Lower leg skin (tissue), 4 donors: Measurements from ENCODE around the gene EPHB2. TPM values are rescaled to one million over a fixed set of nuclear protein-coding genes. Genes with fewer than 3 reads are reported as not detected.

Experiments
- DNase-seq, 2 donors: peaks; one replicate each; pipeline ENCODE4 v3.0.0-alpha.2; 2019; ENCODE audit warnings: low spot score in 2 of 2
- H3K4me3 ChIP-seq: fragments of 200-600 bp; sonication (generic); 2 replicates; pipeline ENCODE4 v1.5.1; 2017; ENCODE audit warnings: mild to moderate bottlenecking, low read depth; ENCODE audit not compliant: poor library complexity, severe bottlenecking
- POLR2A ChIP-seq, 2 donors: fragments of 450-650 bp; IDR thresholded peaks; one replicate each; pipeline ENCODE4 v1.6.1; 2016 to 2017; ENCODE audit warnings: antibody characterized with exemption in 2 of 2, mild to moderate bottlenecking in 1 of 2, moderate library complexity in 1 of 2
- WGBS, 2 donors: methylation state at CpG; one replicate each; pipeline ENCODE4 v1.1.5; 2018; 5-methylcytosine and 5-hydroxymethylcytosine counted together
- intact Hi-C: fragments of 100-400 bp; cut with DNase I; formaldehyde crosslinking; loops from one replicate; pipeline ENCODE4 v1.15.0; 2023; ENCODE audit warnings: low total_unique reads
- total RNA-seq, 4 donors: library from RNA; depleted of rRNA; stranded (reverse); fragments of >200 nt; gene quantifications; one replicate each; pipeline ENCODE4 v1.1.0, GENCODE V29; 2016
- TF ChIP-seq, protein P1 (sequence below), 3 donors: fragments of 450-650 bp; IDR thresholded peaks; one replicate each; pipeline ENCODE4 v1.5.1; 2016; ENCODE audit warnings: antibody characterized with exemption in 3 of 3, mild to moderate bottlenecking in 3 of 3, moderate library complexity in 2 of 3

The EPHB2 gene
- total RNA-seq, 4 donors from 2014 or later: 0.57 to 3.1 (median 1.7) TPM

DNA sequence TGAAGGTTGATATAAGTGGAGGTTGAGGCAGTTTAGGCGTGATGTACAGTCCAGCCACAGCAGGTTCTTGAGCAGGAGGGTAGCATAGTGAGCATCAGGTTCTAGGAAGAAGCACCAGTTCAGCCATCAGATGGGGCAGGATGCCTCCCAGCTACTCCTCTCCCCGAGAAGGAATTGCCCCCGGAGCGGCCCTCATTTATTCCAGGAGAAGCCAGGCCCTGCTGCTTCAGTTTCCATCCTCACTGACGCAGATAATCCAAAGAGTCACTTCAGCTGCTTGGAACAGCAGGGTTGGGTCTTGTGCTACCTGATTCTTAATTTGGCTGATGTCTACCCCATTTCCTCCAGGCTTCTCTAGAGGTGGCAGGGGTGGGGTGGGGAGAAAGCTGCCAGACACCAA lies 207.3 kb downstream of the EPHB2 start:
- TF ChIP-seq, protein P1, sequence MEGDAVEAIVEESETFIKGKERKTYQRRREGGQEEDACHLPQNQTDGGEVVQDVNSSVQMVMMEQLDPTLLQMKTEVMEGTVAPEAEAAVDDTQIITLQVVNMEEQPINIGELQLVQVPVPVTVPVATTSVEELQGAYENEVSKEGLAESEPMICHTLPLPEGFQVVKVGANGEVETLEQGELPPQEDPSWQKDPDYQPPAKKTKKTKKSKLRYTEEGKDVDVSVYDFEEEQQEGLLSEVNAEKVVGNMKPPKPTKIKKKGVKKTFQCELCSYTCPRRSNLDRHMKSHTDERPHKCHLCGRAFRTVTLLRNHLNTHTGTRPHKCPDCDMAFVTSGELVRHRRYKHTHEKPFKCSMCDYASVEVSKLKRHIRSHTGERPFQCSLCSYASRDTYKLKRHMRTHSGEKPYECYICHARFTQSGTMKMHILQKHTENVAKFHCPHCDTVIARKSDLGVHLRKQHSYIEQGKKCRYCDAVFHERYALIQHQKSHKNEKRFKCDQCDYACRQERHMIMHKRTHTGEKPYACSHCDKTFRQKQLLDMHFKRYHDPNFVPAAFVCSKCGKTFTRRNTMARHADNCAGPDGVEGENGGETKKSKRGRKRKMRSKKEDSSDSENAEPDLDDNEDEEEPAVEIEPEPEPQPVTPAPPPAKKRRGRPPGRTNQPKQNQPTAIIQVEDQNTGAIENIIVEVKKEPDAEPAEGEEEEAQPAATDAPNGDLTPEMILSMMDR (IDR thresholded peaks at IDR 0.05): no peak
- TF ChIP-seq POLR2A (IDR thresholded peaks at IDR 0.05): no peak
- no peak for DNase-seq
- 92 to 97% methylated on average over 5 of the region's 5 CpGs for WGBS, 2 donors

DNA sequence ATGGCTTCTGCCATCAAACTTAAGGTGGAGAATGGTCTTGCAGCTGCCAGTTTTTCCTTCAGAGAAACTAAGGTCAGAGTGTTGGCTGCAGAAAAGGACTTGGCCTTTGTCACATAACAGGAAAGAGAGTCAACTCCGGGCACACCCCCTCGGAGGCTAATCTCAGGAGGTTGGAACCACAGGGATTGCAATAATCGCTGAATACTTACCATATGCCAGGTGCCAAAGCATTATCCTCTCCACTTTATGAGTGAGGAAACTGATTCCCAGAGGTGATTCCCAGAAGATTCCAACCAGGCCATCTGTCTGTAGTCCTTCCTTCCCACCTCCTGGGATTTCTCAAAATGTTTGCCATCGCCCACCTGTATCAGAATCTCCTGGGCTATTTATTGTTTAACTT lies 208.0 kb downstream of the EPHB2 start:
- intact Hi-C loops: no loop called here
- DNase-seq: no peak
- no peak for TF ChIP-seq POLR2A (IDR thresholded peaks at IDR 0.05)
- TF ChIP-seq, protein P1 (IDR thresholded peaks at IDR 0.05): no peak
- WGBS, 2 donors: 84 to 85% methylated on average over 4 of the region's 4 CpGs
- no peak overlapping the region for H3K4me3 ChIP-seq

More for the DNA sequence above, 207.3 kb downstream of the EPHB2 start:
- intact Hi-C loops: no loop called here
- no peak overlapping the region for H3K4me3 ChIP-seq

DNA sequence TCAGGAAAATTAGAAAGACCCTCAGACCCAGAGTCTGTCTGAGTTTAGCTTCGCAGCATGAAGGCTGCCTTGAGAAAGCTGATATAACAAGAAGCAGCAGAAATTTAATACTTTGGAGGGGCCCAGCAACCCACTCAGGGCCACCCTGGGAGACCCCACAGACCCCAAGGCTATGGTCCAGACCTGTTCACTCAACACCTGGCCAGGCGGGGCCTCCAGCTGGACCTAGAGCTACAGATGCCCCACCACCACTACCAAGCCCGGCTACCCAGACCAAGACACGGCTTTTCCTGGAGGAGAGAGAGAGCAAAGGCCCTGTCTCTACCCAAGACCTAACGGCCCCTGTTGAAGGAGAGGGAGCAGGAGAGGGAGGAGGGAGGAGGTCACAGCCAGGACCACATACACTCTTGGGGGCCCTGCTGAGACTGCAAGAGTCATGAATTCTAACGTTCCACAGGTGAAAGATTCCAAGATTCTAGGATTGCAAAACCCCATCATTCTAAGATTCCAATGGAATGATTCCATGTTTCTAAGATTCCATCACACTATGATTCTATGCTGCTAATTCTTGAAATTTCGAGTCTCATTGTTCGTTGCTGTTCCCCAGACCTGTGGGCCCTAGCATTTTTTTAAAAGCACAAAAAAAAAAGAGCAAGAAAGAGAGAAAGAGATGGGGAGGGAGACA lies 208.8 kb downstream of the EPHB2 start:
- intact Hi-C loops: no loop called here
- no peak for TF ChIP-seq POLR2A (IDR thresholded peaks at IDR 0.05)
- TF ChIP-seq, protein P1 (IDR thresholded peaks at IDR 0.05): no peak
- no peak overlapping the region for H3K4me3 ChIP-seq
- DNase-seq: no peak
- WGBS, 2 donors: 71 to 75% methylated on average over 8 of the region's 8 CpGs

DNA sequence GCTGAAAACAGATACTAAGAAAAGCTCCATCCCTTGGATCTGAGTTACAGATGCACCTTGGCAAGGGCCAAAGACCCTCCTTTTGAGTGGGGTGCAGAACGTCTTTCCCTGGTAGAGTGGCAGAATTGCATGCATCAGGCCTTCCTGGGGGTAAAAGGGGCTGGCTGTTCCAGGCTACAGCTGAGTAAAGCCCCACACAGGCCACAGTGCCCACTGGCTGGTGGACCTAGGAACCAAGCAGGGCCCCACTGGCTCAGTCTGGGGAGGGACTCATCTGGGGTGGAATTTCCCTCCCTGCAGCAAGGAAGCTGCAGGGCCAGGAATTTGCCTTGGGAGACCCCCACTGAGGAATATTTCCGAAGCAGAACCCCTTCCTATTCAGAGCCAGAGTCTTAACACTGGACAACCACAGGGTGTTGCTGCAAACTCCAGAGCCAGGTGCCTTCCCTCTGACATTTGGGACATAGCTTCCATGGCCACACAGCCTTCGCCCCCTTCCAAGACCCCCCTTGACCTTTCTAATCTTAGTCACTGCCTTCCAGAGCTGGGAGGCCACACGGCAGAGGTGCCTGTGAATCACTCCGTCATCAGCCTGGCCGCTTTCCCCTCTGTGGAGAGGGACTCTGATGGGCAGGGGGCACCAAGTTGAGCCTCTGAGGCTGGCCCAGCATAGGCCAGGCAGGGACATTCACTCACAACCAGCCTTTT lies 209.5 kb downstream of the EPHB2 start:
- H3K4me3 ChIP-seq: no peak overlapping the region
- no peak for DNase-seq
- WGBS, 2 donors: 85 to 87% methylated on average over 5 to 6 of the region's 6 CpGs
- TF ChIP-seq POLR2A (IDR thresholded peaks at IDR 0.05): no peak
- TF ChIP-seq, protein P1 (IDR thresholded peaks at IDR 0.05): no peak
- intact Hi-C loops: no loop called here

DNA sequence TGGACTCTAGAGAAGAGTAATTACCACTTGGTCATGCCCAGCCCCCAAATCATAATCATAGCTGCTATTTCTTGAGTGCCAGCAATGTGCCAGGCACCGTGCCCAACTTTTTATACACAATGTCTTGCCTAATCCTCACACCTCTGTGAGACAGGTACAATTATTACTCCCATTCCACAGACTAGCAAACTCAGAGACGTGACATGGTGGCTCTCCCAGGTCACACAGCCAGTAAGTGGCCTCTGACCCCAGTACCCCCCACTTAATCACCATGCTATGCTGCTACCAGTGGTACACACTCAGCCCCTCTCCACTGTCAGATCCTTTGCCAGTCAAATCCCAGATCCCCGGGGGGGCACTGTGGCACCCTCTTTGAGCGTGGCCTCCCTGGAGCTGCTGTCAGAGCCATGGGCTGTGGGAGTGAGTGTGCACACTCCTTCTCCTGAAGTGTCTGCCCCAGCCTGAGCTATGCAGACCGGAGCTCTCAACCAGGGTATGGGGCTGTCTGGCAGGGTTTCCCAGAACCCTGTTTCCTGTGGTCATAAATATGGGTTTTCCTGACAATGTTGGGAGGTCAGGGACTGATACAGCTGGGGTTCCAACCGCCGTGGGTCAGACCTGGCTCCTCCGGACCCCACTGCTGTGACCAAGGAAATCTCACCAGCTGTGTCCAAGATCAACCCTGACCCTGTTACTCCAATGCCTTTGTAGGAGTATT lies 210.3 kb downstream of the EPHB2 start:
- intact Hi-C loops: no loop called here
- TF ChIP-seq, protein P1 (IDR thresholded peaks at IDR 0.05): no peak
- no peak for TF ChIP-seq POLR2A (IDR thresholded peaks at IDR 0.05)
- DNase-seq: no peak
- H3K4me3 ChIP-seq: no peak overlapping the region
- WGBS, 2 donors: 72 to 83% methylated on average over 7 to 8 of the region's 8 CpGs
